Gastroesophageal sphincter (tissue), 3 donors: ENCODE results near the gene ZNF541.

Experiments used
- CTCF ChIP-seq, 4 experiments: fragments of 200-600 bp in 2 of 4; fragments of 450-650 bp in 2 of 4; sonication (generic) in 1 of 4; IDR thresholded peaks; one replicate each; pipeline ENCODE4 v1.5.1; 2017 to 2019; ENCODE audit warnings: antibody characterized with exemption in 4 of 4, mild to moderate bottlenecking in 2 of 4, moderate library complexity in 2 of 4
- POLR2A ChIP-seq, 2 donors: fragments of 450-650 bp; IDR thresholded peaks; one replicate each; pipeline ENCODE4 v1.6.1; 2017; ENCODE audit warnings: antibody characterized with exemption in 2 of 2, mild to moderate bottlenecking in 2 of 2, moderate library complexity in 1 of 2

- TF ChIP-seq CTCF (IDR thresholded peaks at IDR 0.05) (peak in 1 of 4 experiments; percentile 22), POLR2A (IDR thresholded peaks at IDR 0.05) (no peak)
Observed at GRCh38 chr19:47613165-47614020, 40.4 kb upstream of the ZNF541 start.
